Measurements from ENCODE around the gene FBXW5. TPM values are rescaled to one million over a fixed set of nuclear protein-coding genes. Genes with fewer than 3 reads are reported as not detected.

Gene FBXW5
- total and polyA plus RNA-seq, 2 donors (not counting 3 experiments of a cell fraction or from before 2014, with no cell fraction given) = 97.3 to 151 TPM

DNA sequence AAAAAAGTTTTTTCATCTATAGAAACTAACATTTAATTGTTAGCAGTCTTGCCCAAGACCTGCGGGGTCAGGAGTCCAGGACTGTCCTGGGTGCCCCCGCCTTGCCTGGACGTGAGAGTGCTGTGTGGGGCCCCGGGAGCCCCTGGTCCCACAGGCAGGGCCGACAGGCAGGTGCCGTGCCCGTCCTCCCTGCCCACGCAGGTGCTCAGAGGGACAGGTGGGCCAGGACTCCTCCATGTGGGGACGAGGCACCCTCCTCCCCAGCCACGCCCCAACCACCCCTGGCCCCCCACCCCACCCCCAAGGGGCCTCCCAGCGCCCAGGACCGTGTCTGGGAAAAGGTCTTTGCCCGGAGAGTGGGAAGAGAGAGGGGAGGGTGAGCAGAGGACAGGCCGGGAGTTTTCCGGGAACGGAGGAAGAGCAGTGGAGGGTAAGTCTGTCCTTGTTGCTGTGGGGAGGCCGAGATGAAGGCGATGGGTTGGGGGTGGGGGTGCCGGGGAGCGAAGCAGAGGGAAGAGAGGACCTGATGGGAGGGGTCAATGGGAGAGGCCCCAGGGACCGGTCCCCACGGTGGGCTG lies 4.8 kb upstream of the FBXW5 start:
- H3K4me1 ChIP-seq (ENCODE audit: control insufficient read depth, extremely low read depth, insufficient read depth, low read length) = peaks cover 5% of the 10 kb centered on the region
- no peak for TF ChIP-seq FOS (IDR thresholded peaks at IDR 0.05; ENCODE audit: borderline replicate concordance, insufficient read depth, low read length)
- no peak for TF ChIP-seq POLR2A (IDR thresholded peaks at IDR 0.05; ENCODE audit: low read depth, low read length)
- ChIA-PET CTCF (interaction anchor here (0.8 to 1.6 kb wide), 4 partner anchors 43 to 107 kb away, joined by 4 to 6 read pairs (median 4); partner anchors contain the start of genes AJM1 and PAXX), POLR2A (interaction anchor here (0.6 kb wide), 1 partner anchor 29 kb away, joined by 7 read pairs; no protein-coding TSS in a partner anchor)
- no peak for FAIRE-seq
- no peaks in the 10 kb centered on the region for H3K27me3 ChIP-seq (ENCODE audit: control insufficient read depth in 2 of 2, insufficient read depth in 2 of 2, low read length in 2 of 2)
- H3K4me2 ChIP-seq (ENCODE audit: insufficient read depth, low read length) = peak overlapping the region; percentile 54
- no peaks in the 10 kb centered on the region for H3K36me3 ChIP-seq (ENCODE audit: control insufficient read depth in 2 of 2, extremely low read depth in 1 of 2, insufficient read depth in 2 of 2, low read length in 2 of 2)
- H4K20me1 ChIP-seq (replicated peaks; ENCODE audit: control insufficient read depth, extremely low read depth, insufficient read depth, low read length) = no peaks in the 10 kb centered on the region
- H3K9me1 ChIP-seq (replicated peaks; ENCODE audit: control insufficient read depth, extremely low read depth, insufficient read depth, low read length) = no peaks in the 10 kb centered on the region
- no peaks in the 10 kb centered on the region for H3K9me3 ChIP-seq (replicated peaks; ENCODE audit: control insufficient read depth, insufficient read depth, low read length)
- dilution Hi-C loops (cut with MboI; ENCODE audit: extremely low pct_ligation_motif_present, low sequenced_read_pairs) = loop anchor here (25.0 kb wide), 1 partner anchor 137 kb away; the partner anchor contains the start of gene RABL6
- peak overlapping the region; percentile 57 for H2AFZ ChIP-seq (ENCODE audit: low read depth, low read length)
- intact Hi-C loops (cut with micrococcal nuclease) = loop anchor here (5.0 kb wide), 1 partner anchor 43 kb away; the partner anchor contains the start of gene PAXX
- DNase-seq (ENCODE audit: low read depth, low spot score) = no peak
- no peak overlapping the region for H3K27ac ChIP-seq (ENCODE audit: insufficient read depth, low read depth, low read length)
- H3K9ac ChIP-seq (replicated peaks; ENCODE audit: extremely low read depth, insufficient read depth, low read length) = peak overlapping the region; percentile 23
- no TSS peak for BruUV-seq (replicated peaks)
- H3K79me2 ChIP-seq (ENCODE audit: control insufficient read depth, insufficient read depth, low read length) = no peaks in the 10 kb centered on the region
- H3K4me3 ChIP-seq (replicated peaks in 1 of 3; ENCODE audit: insufficient read depth in 1 of 3, low read depth in 1 of 3, low read length in 3 of 3) = peak overlapping the region; percentile 4 to 77 (median 4)

GRCh38 chr9:136947955-136948510 lies 3.5 kb upstream of the FBXW5 start:
- no peak for DNase-seq (ENCODE audit: low read depth, low spot score)
- peaks cover 10% of the 10 kb centered on the region for H3K79me2 ChIP-seq (ENCODE audit: control insufficient read depth, insufficient read depth, low read length)
- ChIA-PET POLR2A (no interaction called here), CTCF (interaction anchor here (0.6 to 2.4 kb wide), 22 partner anchors 10 to 170 kb away, joined by 3 to 111 read pairs (median 4); partner anchors contain the start of genes ABCA2, AJM1, CLIC3 and NPDC1)
- H3K27me3 ChIP-seq (ENCODE audit: control insufficient read depth in 2 of 2, insufficient read depth in 2 of 2, low read length in 2 of 2) = no peaks in the 10 kb centered on the region
- no TSS peak for BruUV-seq (replicated peaks)
- FAIRE-seq = peak; percentile 28
- H3K9me1 ChIP-seq (replicated peaks; ENCODE audit: control insufficient read depth, extremely low read depth, insufficient read depth, low read length) = no peaks in the 10 kb centered on the region
- no peak overlapping the region for H3K9ac ChIP-seq (replicated peaks; ENCODE audit: extremely low read depth, insufficient read depth, low read length)
- peaks cover 5% of the 10 kb centered on the region for H3K4me1 ChIP-seq (ENCODE audit: control insufficient read depth, extremely low read depth, insufficient read depth, low read length)
- no peak overlapping the region for H3K4me3 ChIP-seq (replicated peaks in 1 of 3; ENCODE audit: insufficient read depth in 1 of 3, low read depth in 1 of 3, low read length in 3 of 3)
- no peak overlapping the region for H3K4me2 ChIP-seq (ENCODE audit: insufficient read depth, low read length)
- intact Hi-C loops (cut with micrococcal nuclease) (loop anchor here (1.0 to 5.0 kb wide), 2 partner anchors 44 to 87 kb away; partner anchors contain the start of gene PAXX), dilution Hi-C loops (cut with MboI; ENCODE audit: extremely low pct_ligation_motif_present, low sequenced_read_pairs) (loop anchor here (25.0 kb wide), 1 partner anchor 136 kb away; the partner anchor contains the start of gene RABL6)
- H2AFZ ChIP-seq (ENCODE audit: low read depth, low read length) = no peak overlapping the region
- no peaks in the 10 kb centered on the region for H3K36me3 ChIP-seq (ENCODE audit: control insufficient read depth in 2 of 2, extremely low read depth in 1 of 2, insufficient read depth in 2 of 2, low read length in 2 of 2)
- peak in 1 of 2 donors; percentile 51 for TF ChIP-seq CTCF (IDR thresholded peaks at IDR 0.05; ENCODE audit: extremely low read depth in 1 of 2, insufficient read depth in 1 of 2, low read depth in 1 of 2, low read length in 2 of 2)
- no peak for TF ChIP-seq POLR2A (IDR thresholded peaks at IDR 0.05; ENCODE audit: low read depth, low read length)
- no peak overlapping the region for H3K27ac ChIP-seq (ENCODE audit: insufficient read depth, low read depth, low read length)
- H4K20me1 ChIP-seq (replicated peaks; ENCODE audit: control insufficient read depth, extremely low read depth, insufficient read depth, low read length) = no peaks in the 10 kb centered on the region
- no peaks in the 10 kb centered on the region for H3K9me3 ChIP-seq (replicated peaks; ENCODE audit: control insufficient read depth, insufficient read depth, low read length)

Data from endothelial cell of umbilical vein (primary cell).